Measurements from ENCODE around the gene GPR39. TPM values are rescaled to one million over a fixed set of nuclear protein-coding genes. Genes with fewer than 3 reads are reported as not detected.

Gene GPR39
- total RNA-seq, 6 donors from 2014 or later: 10.1 to 45.9 (median 24.0) TPM

DNA sequence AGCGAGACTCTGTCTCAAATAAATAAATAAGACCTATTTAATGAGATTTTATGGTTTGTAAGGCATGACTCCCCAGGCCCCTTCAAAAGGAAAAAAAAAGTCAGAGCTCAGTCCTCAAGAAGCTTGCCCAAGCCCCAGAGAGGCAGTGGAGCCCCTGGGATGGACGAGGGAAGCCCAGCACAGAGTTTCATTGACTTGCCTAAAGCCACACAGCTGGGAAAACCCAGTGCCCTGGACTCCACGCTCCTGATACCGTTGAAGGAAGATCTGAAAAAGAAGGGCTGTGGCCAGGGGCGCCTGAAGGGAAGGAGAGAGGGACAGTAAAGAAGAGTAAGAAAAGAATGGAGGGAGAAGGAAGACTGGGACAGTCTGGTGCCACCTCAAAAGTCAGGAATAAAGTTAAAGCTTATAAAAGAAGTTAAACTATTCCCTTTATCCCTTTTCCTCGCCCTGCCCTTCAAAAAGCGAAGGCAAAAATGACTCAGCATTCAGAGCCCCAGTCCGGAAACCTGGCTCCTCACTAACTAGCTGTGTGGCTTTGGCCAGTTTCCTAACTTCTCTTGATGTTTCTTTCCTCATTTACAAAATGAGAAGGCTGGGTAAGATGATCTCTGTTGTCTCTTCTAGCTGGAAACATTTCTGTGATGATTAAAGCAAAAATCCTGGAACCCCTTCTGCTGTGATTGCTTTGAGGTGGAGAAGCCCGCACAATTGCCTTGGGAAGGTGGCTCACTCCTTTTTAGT lies 206.7 kb downstream of the GPR39 start:
- no peak overlapping the region for H3K4me3 ChIP-seq
- no peaks in the 10 kb centered on the region for H3K4me1 ChIP-seq
- DNase-seq: no peak
- TF ChIP-seq POLR2A (IDR thresholded peaks at IDR 0.05) (no peak), EP300 (IDR thresholded peaks at IDR 0.05) (no peak), POLR2AphosphoS5 (IDR thresholded peaks at IDR 0.05) (no peak)
- TF ChIP-seq, protein P1, sequence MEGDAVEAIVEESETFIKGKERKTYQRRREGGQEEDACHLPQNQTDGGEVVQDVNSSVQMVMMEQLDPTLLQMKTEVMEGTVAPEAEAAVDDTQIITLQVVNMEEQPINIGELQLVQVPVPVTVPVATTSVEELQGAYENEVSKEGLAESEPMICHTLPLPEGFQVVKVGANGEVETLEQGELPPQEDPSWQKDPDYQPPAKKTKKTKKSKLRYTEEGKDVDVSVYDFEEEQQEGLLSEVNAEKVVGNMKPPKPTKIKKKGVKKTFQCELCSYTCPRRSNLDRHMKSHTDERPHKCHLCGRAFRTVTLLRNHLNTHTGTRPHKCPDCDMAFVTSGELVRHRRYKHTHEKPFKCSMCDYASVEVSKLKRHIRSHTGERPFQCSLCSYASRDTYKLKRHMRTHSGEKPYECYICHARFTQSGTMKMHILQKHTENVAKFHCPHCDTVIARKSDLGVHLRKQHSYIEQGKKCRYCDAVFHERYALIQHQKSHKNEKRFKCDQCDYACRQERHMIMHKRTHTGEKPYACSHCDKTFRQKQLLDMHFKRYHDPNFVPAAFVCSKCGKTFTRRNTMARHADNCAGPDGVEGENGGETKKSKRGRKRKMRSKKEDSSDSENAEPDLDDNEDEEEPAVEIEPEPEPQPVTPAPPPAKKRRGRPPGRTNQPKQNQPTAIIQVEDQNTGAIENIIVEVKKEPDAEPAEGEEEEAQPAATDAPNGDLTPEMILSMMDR (IDR thresholded peaks at IDR 0.05): no peak
- 74 to 75% methylated on average over 9 of the region's 9 CpGs for whole genome bisulfite sequencing, 2 donors
- peak in 1 of 2 donors; percentile 67 for ATAC-seq (ENCODE audit: low FRiP score in 2 of 2)
- no peaks in the 10 kb centered on the region for H3K9me3 ChIP-seq
- no peak overlapping the region for H3K27ac ChIP-seq
- no peaks in the 10 kb centered on the region for H3K36me3 ChIP-seq
- H3K27me3 ChIP-seq: no peaks in the 10 kb centered on the region

DNA sequence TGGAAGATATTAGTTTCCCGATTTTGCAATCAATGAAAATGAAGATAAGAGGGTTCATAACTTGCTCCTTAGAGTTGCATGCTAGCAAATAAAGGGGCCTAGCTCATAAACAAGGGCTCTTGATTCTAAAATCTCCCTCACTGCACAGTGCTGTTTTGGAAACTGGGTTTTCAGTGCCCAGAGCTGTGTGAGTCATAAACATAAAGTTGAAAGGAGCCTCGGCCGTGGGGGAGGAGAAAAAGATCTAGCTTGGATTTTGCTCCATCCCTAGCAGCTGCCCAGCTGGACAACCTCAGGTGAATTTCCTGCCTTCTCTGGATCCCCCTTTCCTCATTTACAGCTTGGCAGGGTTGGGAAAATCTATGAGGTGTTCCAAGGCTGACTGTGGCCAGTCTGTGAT lies 210.9 kb downstream of the GPR39 start:
- Histone ChIP-seq H3K9me3 (no peaks in the 10 kb centered on the region), H3K4me3 (no peak overlapping the region), H3K36me3 (no peaks in the 10 kb centered on the region), H3K27ac (no peak overlapping the region), H3K27me3 (no peaks in the 10 kb centered on the region), H3K4me1 (no peaks in the 10 kb centered on the region)
- ATAC-seq (ENCODE audit: low FRiP score in 2 of 2): no peak
- no peak for TF ChIP-seq EP300 (IDR thresholded peaks at IDR 0.05)
- TF ChIP-seq POLR2A (IDR thresholded peaks at IDR 0.05): no peak
- DNase-seq: no peak
- 88 to 92% methylated on average over 3 of the region's 3 CpGs for WGBS, 2 donors

DNA sequence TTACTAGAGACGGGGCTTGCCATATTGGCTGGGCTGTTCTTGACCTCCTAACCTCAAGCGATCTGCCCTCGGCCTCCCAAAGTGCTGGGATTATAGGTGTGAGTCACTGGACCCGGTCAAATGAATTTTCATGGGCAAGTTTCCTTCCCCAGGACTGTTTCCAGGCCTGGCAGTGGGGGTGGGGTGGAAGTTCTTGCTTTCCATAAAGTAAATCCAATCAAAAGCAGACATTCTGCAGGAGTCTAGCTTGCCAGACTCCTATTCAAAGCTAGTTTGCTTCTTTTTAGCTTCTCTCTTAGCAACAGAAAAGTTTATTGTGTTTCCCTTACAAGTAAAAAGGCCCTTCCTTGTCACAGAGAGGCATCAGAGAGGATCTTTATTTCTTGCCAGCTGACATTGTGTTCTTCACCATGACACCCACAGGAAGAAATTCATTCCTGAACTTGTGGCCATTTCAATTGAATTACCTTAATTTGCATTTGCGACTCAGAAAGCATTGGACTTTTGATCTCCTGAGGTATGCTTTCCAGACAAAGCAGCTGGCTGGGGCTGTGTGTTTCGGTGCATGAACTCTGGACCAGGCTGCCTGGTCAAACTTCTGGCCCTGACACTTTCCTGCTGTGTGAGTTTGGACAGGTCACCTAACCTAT lies 215.5 kb downstream of the GPR39 start:
- Histone ChIP-seq H3K4me3 (no peak overlapping the region), H3K27me3 (no peaks in the 10 kb centered on the region), H3K36me3 (no peaks in the 10 kb centered on the region), H3K9me3 (no peaks in the 10 kb centered on the region), H3K27ac (no peak overlapping the region), H3K4me1 (no peaks in the 10 kb centered on the region)
- TF ChIP-seq, protein P1 (IDR thresholded peaks at IDR 0.05): no peak
- no peak for TF ChIP-seq POLR2A (IDR thresholded peaks at IDR 0.05)
- TF ChIP-seq EP300 (IDR thresholded peaks at IDR 0.05): no peak
- TF ChIP-seq POLR2AphosphoS5 (IDR thresholded peaks at IDR 0.05): no peak
- WGBS, 2 donors: 85 to 91% methylated on average over 4 to 6 of the region's 6 CpGs
- DNase-seq: no peak
- ATAC-seq (ENCODE audit: low FRiP score in 2 of 2): no peak

DNA sequence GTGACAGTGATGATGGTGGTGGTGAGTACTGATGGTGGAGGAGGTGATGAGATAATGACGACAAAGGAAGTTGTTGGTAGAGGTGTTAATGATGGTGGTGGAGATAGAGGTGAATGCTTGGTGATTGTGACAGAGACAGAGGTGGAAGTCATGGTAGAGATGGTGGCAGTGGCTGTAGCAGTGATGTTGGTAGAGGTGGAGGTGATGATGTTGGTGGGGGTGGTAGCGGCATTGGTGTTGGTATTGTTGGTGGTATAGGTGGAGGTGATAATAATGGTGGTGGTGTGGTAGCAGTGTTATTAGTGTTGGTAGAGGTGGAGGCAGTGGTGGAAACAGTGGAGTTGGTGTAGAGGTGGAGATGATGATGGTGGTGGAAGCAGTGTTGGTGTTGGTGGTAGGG lies 217.0 kb downstream of the GPR39 start:
- Histone ChIP-seq H3K4me1 (no peaks in the 10 kb centered on the region), H3K27me3 (no peaks in the 10 kb centered on the region), H3K4me3 (no peak overlapping the region), H3K36me3 (no peaks in the 10 kb centered on the region), H3K9me3 (no peaks in the 10 kb centered on the region), H3K27ac (no peak overlapping the region)
- no peak for TF ChIP-seq POLR2AphosphoS5 (IDR thresholded peaks at IDR 0.05)
- TF ChIP-seq, protein P1 (IDR thresholded peaks at IDR 0.05): no peak
- no peak for TF ChIP-seq POLR2A (IDR thresholded peaks at IDR 0.05)
- no peak for TF ChIP-seq EP300 (IDR thresholded peaks at IDR 0.05)
- DNase-seq: no peak
- 79 to 86% methylated on average over 2 of the region's 2 CpGs for WGBS, 2 donors
- ATAC-seq (ENCODE audit: low FRiP score in 2 of 2): no peak

DNA sequence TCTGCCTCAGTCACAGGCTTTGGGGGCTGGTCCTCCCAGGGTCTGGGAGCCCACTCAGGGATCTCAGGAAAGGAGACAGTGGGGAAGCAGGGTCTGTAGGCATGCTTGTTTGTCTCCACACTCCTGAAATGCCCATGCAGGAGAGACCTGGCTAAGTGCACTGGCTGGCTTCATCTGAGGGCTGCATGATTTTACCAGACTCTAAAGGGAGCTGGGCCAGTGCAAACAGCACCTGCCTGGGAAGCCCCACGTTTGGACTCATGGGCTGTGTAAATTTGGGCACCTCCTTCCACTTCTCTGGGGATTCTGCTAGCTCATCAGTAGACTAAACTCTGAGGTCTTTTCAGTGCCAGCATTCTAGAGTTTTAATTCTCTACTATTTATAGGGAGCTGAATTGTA lies 219.7 kb downstream of the GPR39 start:
- Histone ChIP-seq H3K9me3 (no peaks in the 10 kb centered on the region), H3K4me1 (no peaks in the 10 kb centered on the region), H3K27me3 (no peaks in the 10 kb centered on the region), H3K27ac (no peak overlapping the region), H3K4me3 (no peak overlapping the region), H3K36me3 (no peaks in the 10 kb centered on the region)
- ATAC-seq (ENCODE audit: low FRiP score in 2 of 2) (no peak), DNase-seq (no peak)
- 31 to 71% methylated on average over 1 of the region's 1 CpG for WGBS, 2 donors
- TF ChIP-seq EP300 (IDR thresholded peaks at IDR 0.05) (no peak), POLR2A (IDR thresholded peaks at IDR 0.05) (no peak), POLR2AphosphoS5 (IDR thresholded peaks at IDR 0.05) (no peak)
- TF ChIP-seq, protein P1 (IDR thresholded peaks at IDR 0.05): no peak

All from upper lobe of left lung (tissue), 6 donors.